ENCODE measurements around the gene TCEA2.

Gene TCEA2

DNA sequence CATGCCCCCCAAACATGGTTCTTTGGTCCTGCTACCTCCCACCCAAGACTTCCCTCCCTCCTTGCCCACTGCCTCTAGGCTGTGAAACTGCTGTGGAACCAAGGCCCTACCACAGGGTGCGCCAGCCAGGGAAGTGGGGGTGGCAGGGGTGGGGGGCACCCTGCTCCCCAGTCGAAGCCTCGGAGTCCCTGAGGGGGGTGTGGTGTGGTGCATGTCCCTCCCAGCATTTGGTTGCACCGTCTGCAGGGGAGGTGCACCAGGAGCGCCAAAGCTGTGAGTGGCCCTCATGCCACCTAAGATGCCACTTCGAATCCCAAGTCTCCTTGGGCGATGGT, 14.5 kb downstream of the TCEA2 start:
- no peaks in the 10 kb centered on the region for H3K27me3 ChIP-seq (ENCODE audit: insufficient read depth, low read length)
- no peak overlapping the region for H2AFZ ChIP-seq (ENCODE audit: low read depth, low read length)
- no peaks in the 10 kb centered on the region for H3K36me3 ChIP-seq (ENCODE audit: insufficient read depth, low read length)
- H3K9me3 ChIP-seq (ENCODE audit: low read length): no peaks in the 10 kb centered on the region
- no peak overlapping the region for H3K4me3 ChIP-seq (ENCODE audit: low read length)
- H3K4me1 ChIP-seq (ENCODE audit: insufficient read depth, low read length): peaks cover 42% of the 10 kb centered on the region

DNA sequence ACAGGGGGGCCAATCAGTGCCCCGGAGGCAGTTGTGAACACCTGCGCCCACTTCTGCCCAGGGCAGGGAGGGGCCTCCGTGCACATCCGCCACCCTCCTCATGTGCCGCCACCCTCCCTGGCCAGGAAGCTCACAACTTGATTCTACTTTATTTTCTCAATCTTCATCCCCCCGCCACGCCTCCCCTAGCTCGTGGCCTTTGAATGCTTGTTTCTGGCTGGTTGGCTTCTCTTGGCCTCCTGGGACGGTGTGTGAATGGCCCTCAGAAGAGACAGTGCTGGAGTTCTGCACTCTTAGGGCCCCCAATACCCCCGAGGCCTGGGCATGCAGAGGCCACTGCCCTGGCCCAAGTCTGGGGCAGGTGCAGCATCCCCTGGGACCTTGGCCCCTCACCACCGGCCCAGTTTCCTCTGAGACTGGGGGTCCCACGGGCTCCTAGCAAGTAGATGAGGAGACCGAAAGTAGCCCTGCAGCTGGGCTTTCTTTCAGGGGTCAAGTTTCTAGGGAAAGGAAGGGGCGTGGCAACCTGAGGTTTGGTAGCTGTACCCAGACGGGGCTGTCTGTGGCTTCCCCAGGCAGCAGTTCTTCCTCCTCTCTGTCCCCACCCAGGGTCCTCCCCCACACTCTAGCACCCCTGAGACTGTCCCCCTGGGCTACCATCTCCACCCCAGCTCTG, 15.0 kb downstream of the TCEA2 start:
- Histone ChIP-seq H3K9me3 (ENCODE audit: low read length) (no peaks in the 10 kb centered on the region), H3K4me1 (ENCODE audit: insufficient read depth, low read length) (peaks cover 47% of the 10 kb centered on the region), H3K27me3 (ENCODE audit: insufficient read depth, low read length) (peaks cover 3% of the 10 kb centered on the region), H3K4me3 (ENCODE audit: low read length) (no peak overlapping the region), H3K36me3 (ENCODE audit: insufficient read depth, low read length) (no peaks in the 10 kb centered on the region), H2AFZ (ENCODE audit: low read depth, low read length) (no peak overlapping the region)

- H3K27me3 ChIP-seq (ENCODE audit: insufficient read depth, low read length): peaks cover 10% of the 10 kb centered on the region
- peak overlapping the region; percentile 66 for H2AFZ ChIP-seq (ENCODE audit: low read depth, low read length)
- no peaks in the 10 kb centered on the region for H3K9me3 ChIP-seq (ENCODE audit: low read length)
- no peaks in the 10 kb centered on the region for H3K36me3 ChIP-seq (ENCODE audit: insufficient read depth, low read length)
- peaks cover 54% of the 10 kb centered on the region for H3K4me1 ChIP-seq (ENCODE audit: insufficient read depth, low read length)
- peak overlapping the region; percentile 54 for H3K4me3 ChIP-seq (ENCODE audit: low read length)
These were observed 15.9 kb downstream of the TCEA2 start for GRCh38 chr20:64078934-64079272.

- Histone ChIP-seq H2AFZ (ENCODE audit: low read depth, low read length) (peak within 1 kb of the TSS; percentile 66), H3K9me3 (ENCODE audit: low read length) (no peaks in the 10 kb centered on the region), H3K27me3 (ENCODE audit: insufficient read depth, low read length) (peaks cover 15% of the 10 kb centered on the region), H3K4me1 (ENCODE audit: insufficient read depth, low read length) (peaks cover 58% of the 10 kb centered on the region), H3K36me3 (ENCODE audit: insufficient read depth, low read length) (no peaks in the 10 kb centered on the region), H3K4me3 (ENCODE audit: low read length) (peak within 1 kb of the TSS; percentile 54)
These were observed 16.4 kb downstream of the TCEA2 start, which contains the start of gene RGS19 for GRCh38 chr20:64079273-64080012. Gene RGS19, minus strand, starts transcription at chr20:64079518. Its CDS starts 2,632 bp downstream, at chr20:64076886.

DNA sequence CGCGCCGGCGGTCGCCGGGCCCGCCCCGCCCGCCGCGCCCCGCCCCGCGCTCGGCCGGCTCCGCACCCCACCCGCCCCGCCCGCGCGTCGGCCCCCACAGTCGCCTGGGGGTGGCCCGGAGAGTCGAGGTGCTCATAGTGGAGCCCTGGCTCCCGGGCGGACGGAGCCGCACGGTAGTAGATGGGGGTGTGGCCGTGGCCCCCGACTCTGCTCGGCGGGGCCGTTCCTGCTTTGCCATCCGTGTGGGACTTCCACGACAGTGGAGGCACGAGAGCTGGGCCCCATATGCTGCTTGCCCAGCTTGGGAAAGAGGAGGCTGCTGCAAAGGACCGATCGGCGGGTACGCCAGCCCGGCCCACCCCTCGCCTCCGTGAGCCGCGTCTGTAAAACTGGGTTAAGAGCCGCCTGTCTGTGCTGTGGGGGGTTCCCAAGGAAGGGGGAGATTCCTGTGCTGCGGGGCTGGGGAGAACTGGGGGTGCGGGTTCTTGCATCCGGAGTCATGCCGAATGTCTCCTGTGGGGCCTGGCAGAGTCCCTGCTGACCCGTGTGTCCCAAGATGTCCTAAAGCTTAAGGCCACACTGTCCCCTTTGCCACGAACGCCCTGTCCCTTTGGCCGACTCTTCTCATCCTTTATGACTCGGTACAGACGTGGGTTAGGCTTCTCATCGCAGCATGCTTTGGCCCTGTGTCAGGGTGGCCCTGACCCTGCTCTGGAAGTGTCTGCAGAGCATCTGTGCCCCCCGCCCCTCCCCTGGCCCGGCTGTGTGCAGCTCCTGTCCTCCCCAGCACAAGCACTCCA, 17.2 kb downstream of the TCEA2 start, which contains the start of gene OPRL1:
Gene OPRL1 (plus strand): TSS at position 70 of the 800 bp plus-strand sequence. CDS start 12,639 bp downstream, outside the sequence.
- Histone ChIP-seq H3K9me3 (ENCODE audit: low read length) (no peaks in the 10 kb centered on the region), H3K4me1 (ENCODE audit: insufficient read depth, low read length) (peaks cover 63% of the 10 kb centered on the region), H2AFZ (ENCODE audit: low read depth, low read length) (peak within 1 kb of the TSS; percentile 66), H3K4me3 (ENCODE audit: low read length) (peak within 1 kb of the TSS; percentile 54), H3K27me3 (ENCODE audit: insufficient read depth, low read length) (peaks cover 23% of the 10 kb centered on the region), H3K36me3 (ENCODE audit: insufficient read depth, low read length) (no peaks in the 10 kb centered on the region)

- Histone ChIP-seq H3K27me3 (ENCODE audit: insufficient read depth, low read length) (peaks cover 31% of the 10 kb centered on the region), H3K36me3 (ENCODE audit: insufficient read depth, low read length) (no peaks in the 10 kb centered on the region), H3K9me3 (ENCODE audit: low read length) (peaks cover 5% of the 10 kb centered on the region), H2AFZ (ENCODE audit: low read depth, low read length) (no peak overlapping the region), H3K4me1 (ENCODE audit: insufficient read depth, low read length) (peaks cover 63% of the 10 kb centered on the region), H3K4me3 (ENCODE audit: low read length) (peak overlapping the region; percentile 54)
These were observed 18.0 kb downstream of the TCEA2 start for GRCh38 chr20:64080813-64081623.

DNA sequence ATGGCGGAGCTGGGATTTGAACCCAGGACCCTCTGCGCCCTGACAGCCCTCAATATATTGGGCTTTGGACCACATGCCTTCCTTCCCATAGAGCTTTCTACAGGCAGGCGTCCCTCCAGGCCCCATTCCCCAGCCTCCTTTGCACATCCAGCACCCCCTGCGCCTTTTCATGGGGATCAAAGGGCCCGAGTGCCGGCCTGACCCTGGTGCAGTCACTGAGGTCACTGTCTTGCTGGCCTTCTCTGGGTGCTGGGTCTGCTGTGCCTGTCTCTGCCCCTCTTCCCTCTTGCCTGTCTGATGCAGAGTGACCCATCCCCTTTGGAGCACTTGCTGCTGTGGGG, 18.6 kb downstream of the TCEA2 start:
- Histone ChIP-seq H2AFZ (ENCODE audit: low read depth, low read length) (no peak overlapping the region), H3K36me3 (ENCODE audit: insufficient read depth, low read length) (no peaks in the 10 kb centered on the region), H3K4me1 (ENCODE audit: insufficient read depth, low read length) (peaks cover 63% of the 10 kb centered on the region), H3K27me3 (ENCODE audit: insufficient read depth, low read length) (peaks cover 36% of the 10 kb centered on the region), H3K9me3 (ENCODE audit: low read length) (peaks cover 8% of the 10 kb centered on the region), H3K4me3 (ENCODE audit: low read length) (no peak overlapping the region)

DNA sequence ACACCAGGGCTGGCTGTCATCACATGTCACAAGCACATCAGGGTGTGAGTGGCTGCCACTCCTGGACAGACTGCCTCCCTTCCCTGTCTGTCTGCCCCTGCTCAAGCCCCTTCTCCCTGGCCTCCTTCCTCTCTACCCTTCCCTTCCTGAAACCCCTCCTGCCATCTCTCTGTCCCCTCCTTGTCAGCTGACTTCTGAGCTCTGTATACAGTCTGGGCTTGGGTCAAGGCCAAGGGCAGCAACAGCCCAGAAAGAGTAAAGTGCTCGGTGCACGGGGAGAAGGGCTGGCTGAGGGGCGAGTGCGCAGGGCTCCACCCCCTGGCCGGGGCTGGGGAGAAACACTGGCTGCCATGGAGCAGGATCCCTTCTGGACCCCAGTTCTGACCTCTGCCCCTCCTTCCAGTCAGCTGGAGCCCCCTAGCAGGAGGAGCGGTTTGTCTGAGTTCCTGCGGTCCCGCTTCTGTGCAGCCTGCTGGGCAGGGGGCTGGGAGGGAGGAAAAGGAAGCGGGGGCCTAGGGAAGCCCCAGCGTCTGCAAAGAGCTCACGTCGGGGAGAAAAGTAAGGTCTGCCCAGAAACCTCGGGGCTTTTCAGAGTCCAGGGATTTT, 19.2 kb downstream of the TCEA2 start:
- H3K4me1 ChIP-seq (ENCODE audit: insufficient read depth, low read length): peaks cover 63% of the 10 kb centered on the region
- no peak overlapping the region for H2AFZ ChIP-seq (ENCODE audit: low read depth, low read length)
- peaks cover 39% of the 10 kb centered on the region for H3K27me3 ChIP-seq (ENCODE audit: insufficient read depth, low read length)
- H3K36me3 ChIP-seq (ENCODE audit: insufficient read depth, low read length): no peaks in the 10 kb centered on the region
- peaks cover 12% of the 10 kb centered on the region for H3K9me3 ChIP-seq (ENCODE audit: low read length)
- no peak overlapping the region for H3K4me3 ChIP-seq (ENCODE audit: low read length)

GRCh38 chr20:64082820-64083377, 19.9 kb downstream of the TCEA2 start:
- peaks cover 39% of the 10 kb centered on the region for H3K27me3 ChIP-seq (ENCODE audit: insufficient read depth, low read length)
- H3K4me1 ChIP-seq (ENCODE audit: insufficient read depth, low read length): peaks cover 61% of the 10 kb centered on the region
- H3K9me3 ChIP-seq (ENCODE audit: low read length): peaks cover 13% of the 10 kb centered on the region
- no peak overlapping the region for H2AFZ ChIP-seq (ENCODE audit: low read depth, low read length)
- H3K36me3 ChIP-seq (ENCODE audit: insufficient read depth, low read length): no peaks in the 10 kb centered on the region
- H3K4me3 ChIP-seq (ENCODE audit: low read length): no peak overlapping the region

DNA sequence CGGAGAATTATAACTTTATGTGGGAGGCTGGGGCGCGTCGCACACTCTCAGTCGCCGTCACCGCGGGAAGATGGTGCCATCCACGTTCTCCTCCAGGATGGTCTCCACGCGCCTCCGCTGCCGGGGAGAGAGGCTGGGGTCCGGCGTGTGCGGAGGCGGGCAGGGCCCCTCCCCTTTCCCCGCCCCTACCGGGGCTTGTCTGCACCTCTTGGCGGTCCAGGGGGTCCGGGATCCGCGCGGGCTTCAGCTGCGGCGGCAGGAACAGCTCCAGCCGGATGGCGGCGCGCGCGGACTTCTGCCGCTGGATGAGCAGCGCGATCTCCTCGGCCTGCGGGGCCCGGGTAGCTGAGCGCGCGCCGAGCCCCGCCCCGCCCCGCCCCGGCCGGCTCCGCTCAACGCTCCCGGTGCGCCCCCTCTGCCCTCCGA, 20.4 kb downstream of the TCEA2 start:
- H3K36me3 ChIP-seq (ENCODE audit: insufficient read depth, low read length): no peaks in the 10 kb centered on the region
- H3K4me3 ChIP-seq (ENCODE audit: low read length): peak overlapping the region; percentile 36
- no peak overlapping the region for H2AFZ ChIP-seq (ENCODE audit: low read depth, low read length)
- H3K9me3 ChIP-seq (ENCODE audit: low read length): peaks cover 13% of the 10 kb centered on the region
- H3K4me1 ChIP-seq (ENCODE audit: insufficient read depth, low read length): peaks cover 56% of the 10 kb centered on the region
- peaks cover 41% of the 10 kb centered on the region for H3K27me3 ChIP-seq (ENCODE audit: insufficient read depth, low read length)

- Histone ChIP-seq H3K36me3 (ENCODE audit: insufficient read depth, low read length) (no peaks in the 10 kb centered on the region), H3K9me3 (ENCODE audit: low read length) (peaks cover 13% of the 10 kb centered on the region), H3K4me3 (ENCODE audit: low read length) (peak within 1 kb of the TSS; percentile 36), H3K27me3 (ENCODE audit: insufficient read depth, low read length) (peaks cover 47% of the 10 kb centered on the region), H3K4me1 (ENCODE audit: insufficient read depth, low read length) (peaks cover 49% of the 10 kb centered on the region), H2AFZ (ENCODE audit: low read depth, low read length) (no peak within 1 kb of the TSS)
These were observed 21.0 kb downstream of the TCEA2 start, which contains the start of gene LKAAEAR1 for GRCh38 chr20:64083804-64084684. Gene LKAAEAR1, minus strand, starts transcription at chr20:64084398. Its CDS starts 179 bp downstream, at chr20:64084219.
